Measurements from ENCODE around the gene NEK1.
"Not testable (repeated sequence)": the region's sequence is repeated elsewhere in the genome, so short reads cannot be mapped to it uniquely, and the experiment has no call there.

NEK1 gene

GRCh38 chr4:169540774-169541173, 71.6 kb downstream of the NEK1 start:
- FAIRE-seq (no peak), DNase-seq (ENCODE audit: extremely low spot score, insufficient read length, low read depth) (no peak)

- DNase-seq (ENCODE audit: extremely low spot score, insufficient read length, low read depth) (no peak), FAIRE-seq (no peak)
These were observed 82.3 kb downstream of the NEK1 start for GRCh38 chr4:169530048-169530447.

GRCh38 chr4:169523796-169524195, 88.6 kb downstream of the NEK1 start:
- DNase-seq (ENCODE audit: extremely low spot score, insufficient read length, low read depth) (no peak), FAIRE-seq (peak; percentile 39)

GRCh38 chr4:169510617-169511016, 101.8 kb downstream of the NEK1 start:
- FAIRE-seq (no peak), DNase-seq (ENCODE audit: extremely low spot score, insufficient read length, low read depth) (no peak)

- no peak for DNase-seq (ENCODE audit: extremely low spot score, insufficient read length, low read depth)
- FAIRE-seq: no peak
These were observed 105.5 kb downstream of the NEK1 start for GRCh38 chr4:169506903-169507302.

- not testable (repeated sequence) for DNase-seq (ENCODE audit: extremely low spot score, insufficient read length, low read depth); FAIRE-seq
These were observed 112.5 kb downstream of the NEK1 start for GRCh38 chr4:169499907-169500306.

GRCh38 chr4:169494234-169494633, 118.1 kb downstream of the NEK1 start:
- DNase-seq (ENCODE audit: extremely low spot score, insufficient read length, low read depth); FAIRE-seq: not testable (repeated sequence)

- DNase-seq (ENCODE audit: extremely low spot score, insufficient read length, low read depth) (no peak), FAIRE-seq (no peak)
These were observed 119.2 kb downstream of the NEK1 start for GRCh38 chr4:169493164-169493524.

GRCh38 chr4:169492436-169493163, 119.8 kb downstream of the NEK1 start:
- peak; percentile 11 for DNase-seq (ENCODE audit: extremely low spot score, insufficient read length, low read depth)
- FAIRE-seq: peak; percentile 74

GRCh38 chr4:169491211-169491610, 121.2 kb downstream of the NEK1 start:
- FAIRE-seq (no peak), DNase-seq (ENCODE audit: extremely low spot score, insufficient read length, low read depth) (no peak)

- FAIRE-seq (no peak), DNase-seq (ENCODE audit: extremely low spot score, insufficient read length, low read depth) (no peak)
These were observed 123.1 kb downstream of the NEK1 start for GRCh38 chr4:169489306-169489705.

GRCh38 chr4:169485791-169486742, 126.3 kb downstream of the NEK1 start:
- peak; percentile 92 for FAIRE-seq
- DNase-seq (ENCODE audit: extremely low spot score, insufficient read length, low read depth): peak; percentile 14

- peak; percentile 46 for FAIRE-seq
- DNase-seq (ENCODE audit: extremely low spot score, insufficient read length, low read depth): no peak
These were observed 127.3 kb downstream of the NEK1 start for GRCh38 chr4:169485086-169485485.

- peak; percentile 36 for FAIRE-seq
These were observed 127.9 kb downstream of the NEK1 start for GRCh38 chr4:169484485-169484884.

GRCh38 chr4:169464080-169464479, 148.3 kb downstream of the NEK1 start:
- DNase-seq (ENCODE audit: extremely low spot score, insufficient read length, low read depth) (no peak), FAIRE-seq (no peak)

More at GRCh38 chr4:169484485-169484884, 127.9 kb downstream of the NEK1 start:
- DNase-seq (ENCODE audit: extremely low spot score, insufficient read length, low read depth): no peak

- DNase-seq (ENCODE audit: extremely low spot score, insufficient read length, low read depth): no peak
- no peak for FAIRE-seq
These were observed 152.3 kb downstream of the NEK1 start for GRCh38 chr4:169460081-169460480.

- DNase-seq (ENCODE audit: extremely low spot score, insufficient read length, low read depth) (no peak), FAIRE-seq (no peak)
These were observed 153.8 kb downstream of the NEK1 start for GRCh38 chr4:169458575-169458974.

- FAIRE-seq; DNase-seq (ENCODE audit: extremely low spot score, insufficient read length, low read depth): not testable (repeated sequence)
These were observed 159.7 kb downstream of the NEK1 start for GRCh38 chr4:169452644-169453043.

GRCh38 chr4:169448935-169449334, 163.4 kb downstream of the NEK1 start:
- FAIRE-seq; DNase-seq (ENCODE audit: extremely low spot score, insufficient read length, low read depth): not testable (repeated sequence)

GRCh38 chr4:169446824-169447223, 165.6 kb downstream of the NEK1 start:
- no peak for FAIRE-seq
- no peak for DNase-seq (ENCODE audit: extremely low spot score, insufficient read length, low read depth)

- FAIRE-seq: no peak
These were observed 168.6 kb downstream of the NEK1 start for GRCh38 chr4:169443748-169444147.

More at GRCh38 chr4:169443748-169444147, 168.6 kb downstream of the NEK1 start:
- no peak for DNase-seq (ENCODE audit: extremely low spot score, insufficient read length, low read depth)
